ENCODE data around the gene KRT81.

- TF ChIP-seq CTCF (IDR thresholded peaks at IDR 0.05; ENCODE audit: low read depth, low read length, poor library complexity, severe bottlenecking) (no peak), EZH2phosphoT487 (IDR thresholded peaks at IDR 0.05; ENCODE audit: borderline replicate concordance, low read length) (no peak)
Observed at GRCh38 chr12:52262286-52262685, 29.0 kb downstream of the KRT81 start.

All from DOHH2 (cell line).